22Rv1 (cell line): Measurements from ENCODE around the gene URB2.

Experiments used
- ZFX ChIP-seq: fragments of 450-650 bp; IDR thresholded peaks from 2 replicates; pipeline ENCODE4 v1.6.1; 2017; ENCODE audit warnings: antibody characterized with exemption, borderline replicate concordance
- TF ChIP-seq, protein P1 (sequence below): fragments of 450-650 bp; IDR thresholded peaks from 2 replicates; pipeline ENCODE4 v1.5.1; 2017; ENCODE audit warnings: mild to moderate bottlenecking

DNA sequence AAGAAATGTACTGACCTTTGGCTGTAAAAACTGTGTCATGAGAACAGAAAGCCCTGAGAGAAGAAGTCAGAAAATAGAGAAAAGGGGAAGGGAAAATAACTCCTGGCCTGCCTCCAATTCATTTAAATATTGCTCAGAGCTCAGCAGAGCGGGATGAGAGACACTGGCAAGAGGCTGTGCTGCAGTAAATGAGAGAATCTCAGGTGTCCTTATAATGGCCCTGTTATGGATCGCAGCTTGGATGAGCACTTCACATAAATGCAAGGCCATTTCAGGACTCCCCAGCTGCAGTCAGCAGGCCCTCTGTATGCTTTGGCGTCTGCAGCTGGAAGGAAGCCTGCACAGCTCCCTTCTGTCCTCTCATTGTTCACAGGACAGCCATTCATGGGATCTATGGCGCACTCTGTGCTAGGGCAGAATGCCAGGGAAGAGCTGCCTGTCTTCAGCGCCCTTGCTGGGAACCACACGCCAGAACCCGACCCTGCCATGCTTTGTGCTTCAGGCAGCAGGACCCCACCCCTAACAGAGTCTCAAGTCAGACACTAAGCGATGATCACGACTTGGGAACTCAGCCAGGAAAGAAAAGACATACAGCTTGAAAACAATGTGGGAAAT, 46.9 kb upstream of the URB2 start:
- TF ChIP-seq, protein P1, sequence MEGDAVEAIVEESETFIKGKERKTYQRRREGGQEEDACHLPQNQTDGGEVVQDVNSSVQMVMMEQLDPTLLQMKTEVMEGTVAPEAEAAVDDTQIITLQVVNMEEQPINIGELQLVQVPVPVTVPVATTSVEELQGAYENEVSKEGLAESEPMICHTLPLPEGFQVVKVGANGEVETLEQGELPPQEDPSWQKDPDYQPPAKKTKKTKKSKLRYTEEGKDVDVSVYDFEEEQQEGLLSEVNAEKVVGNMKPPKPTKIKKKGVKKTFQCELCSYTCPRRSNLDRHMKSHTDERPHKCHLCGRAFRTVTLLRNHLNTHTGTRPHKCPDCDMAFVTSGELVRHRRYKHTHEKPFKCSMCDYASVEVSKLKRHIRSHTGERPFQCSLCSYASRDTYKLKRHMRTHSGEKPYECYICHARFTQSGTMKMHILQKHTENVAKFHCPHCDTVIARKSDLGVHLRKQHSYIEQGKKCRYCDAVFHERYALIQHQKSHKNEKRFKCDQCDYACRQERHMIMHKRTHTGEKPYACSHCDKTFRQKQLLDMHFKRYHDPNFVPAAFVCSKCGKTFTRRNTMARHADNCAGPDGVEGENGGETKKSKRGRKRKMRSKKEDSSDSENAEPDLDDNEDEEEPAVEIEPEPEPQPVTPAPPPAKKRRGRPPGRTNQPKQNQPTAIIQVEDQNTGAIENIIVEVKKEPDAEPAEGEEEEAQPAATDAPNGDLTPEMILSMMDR = no peak
- no peak for TF ChIP-seq ZFX
